ENCODE data around the gene ECD.

GRCh38 chr10:73161662-73162061 is 6.1 kb downstream of the ECD start:
- TF ChIP-seq POLR2A (IDR thresholded peaks at IDR 0.05; ENCODE audit: low read depth, low read length), result no peak
- TF ChIP-seq TAF1 (IDR thresholded peaks at IDR 0.05; ENCODE audit: borderline replicate concordance, low read depth, low read length), result no peak
- no peak for TF ChIP-seq POLR2AphosphoS5 (IDR thresholded peaks at IDR 0.05; ENCODE audit: low read depth, low read length)

All from GM12892 (cell line).